Type B pancreatic cell (in vitro differentiated cells): Measurements from ENCODE around the gene CXCL16. TPM values are rescaled to one million over a fixed set of nuclear protein-coding genes. Genes with fewer than 3 reads are reported as not detected.

Experiments used
- DNase-seq: peaks from one replicate; pipeline ENCODE4 v3.0.0; 2021; ENCODE audit warnings: mixed read lengths; ENCODE audit not compliant: unreplicated experiment; ENCODE audit errors: extremely low spot score
- H3K27ac Mint-ChIP-seq: 2 replicates; pipeline ENCODE4 v1.8.0; 2021; ENCODE audit warnings: mild to moderate bottlenecking, mixed read lengths
- H3K27me3 Mint-ChIP-seq: 2 replicates; pipeline ENCODE4 v1.8.0; 2021; ENCODE audit warnings: mixed read lengths
- H3K36me3 Mint-ChIP-seq: 2 replicates; pipeline ENCODE4 v1.8.0; 2021; ENCODE audit warnings: mixed read lengths
- H3K4me1 Mint-ChIP-seq: one replicate; pipeline ENCODE4 v1.8.0; 2021; ENCODE audit warnings: mixed read lengths; ENCODE audit not compliant: unreplicated experiment
- H3K4me3 Mint-ChIP-seq: 2 replicates; pipeline ENCODE4 v1.8.0; 2021; ENCODE audit warnings: mild to moderate bottlenecking, mixed read lengths
- H3K9me3 Mint-ChIP-seq: 2 replicates; pipeline ENCODE4 v1.8.0; 2021; ENCODE audit warnings: mixed read lengths
- CTCF ChIP-seq: fragments of 200-600 bp; sonication (generic); conservative IDR thresholded peaks from 2 replicates; pipeline ENCODE4 v1.5.0; 2021; ENCODE audit warnings: antibody characterized with exemption, mild to moderate bottlenecking
- total RNA-seq: library from RNA; stranded (reverse); gene quantifications from 2 replicates; pipeline ENCODE4 v1.2.1, GENCODE V29; 2021; ENCODE audit warnings: low replicate concordance

CXCL16 gene
- total RNA-seq, 1 donor from 2014 or later, result 15.2 TPM

DNA sequence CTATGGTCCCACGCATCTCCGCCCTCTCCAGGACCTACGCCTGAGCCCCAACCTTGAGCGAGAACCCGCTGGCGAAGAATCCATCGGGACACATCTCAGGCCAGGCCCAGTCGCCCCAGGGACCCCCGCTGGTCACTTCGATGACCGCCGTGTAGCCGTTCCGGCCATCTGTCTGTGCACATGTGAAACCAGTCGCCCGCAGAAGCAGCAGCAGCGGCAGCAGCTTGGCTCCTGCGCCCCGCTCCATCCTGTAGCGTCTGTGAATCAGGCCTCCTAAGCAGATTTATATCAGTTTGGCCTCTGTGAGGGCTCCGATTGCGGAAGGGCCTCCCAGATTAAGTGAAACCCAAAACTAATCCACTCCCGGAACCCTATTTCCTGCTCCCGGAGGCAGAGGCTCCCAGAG, 46.4 kb upstream of the CXCL16 start, which contains the start of gene VMO1:
Gene VMO1, minus strand, starts transcription at position 259 of the 406 bp plus-strand sequence. Its CDS starts 12 bp downstream, at position 247.
- peak within 1 kb of the TSS; percentile 65 for H3K4me3 Mint-ChIP-seq
- no peaks in the 10 kb centered on the region for H3K36me3 Mint-ChIP-seq
- no peak for DNase-seq
- no peak for TF ChIP-seq CTCF
- peak within 1 kb of the TSS; percentile 72 for H3K27ac Mint-ChIP-seq
- peaks cover 14% of the 10 kb centered on the region for H3K4me1 Mint-ChIP-seq
- no peaks in the 10 kb centered on the region for H3K9me3 Mint-ChIP-seq
- peaks cover 19% of the 10 kb centered on the region for H3K27me3 Mint-ChIP-seq

DNA sequence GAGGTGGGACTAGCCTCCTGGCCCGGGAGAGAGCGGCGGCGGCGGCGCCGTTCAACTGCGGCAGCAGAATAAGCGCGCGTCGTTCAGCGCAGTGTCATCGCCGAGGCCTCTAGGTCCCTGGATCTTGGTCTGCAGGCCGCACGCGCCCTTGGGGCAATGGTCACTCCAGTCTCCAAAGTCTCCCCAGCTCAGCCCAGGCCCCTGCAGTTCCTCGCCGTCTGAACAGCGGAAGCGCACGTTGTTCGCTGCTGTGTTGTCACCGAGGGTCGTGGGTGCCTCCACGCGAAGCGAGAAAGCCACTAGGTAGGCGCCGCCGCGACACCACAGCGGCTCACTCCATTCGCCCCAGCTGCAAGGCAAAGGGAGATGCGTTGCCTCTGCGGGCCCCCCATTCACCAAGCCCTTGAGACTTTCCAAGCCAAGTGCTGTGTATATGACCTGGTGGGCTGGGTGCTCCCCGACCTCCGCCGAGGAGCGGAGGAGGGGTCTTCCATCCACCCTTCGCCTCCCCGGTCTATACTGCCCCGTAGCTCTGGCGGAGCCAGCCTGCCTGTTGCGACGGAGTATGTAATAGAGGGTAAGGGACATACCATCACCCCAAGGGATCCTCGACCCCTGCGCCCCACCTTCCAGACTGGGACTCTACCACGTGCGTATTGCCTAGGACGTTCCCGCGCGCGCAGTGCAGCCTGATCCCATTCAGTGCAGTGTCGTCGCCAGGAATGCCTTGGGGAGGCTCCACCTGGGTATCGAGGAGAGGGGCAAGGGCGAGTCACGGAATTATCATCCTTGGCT, 45.8 kb upstream of the CXCL16 start:
- no peaks in the 10 kb centered on the region for H3K9me3 Mint-ChIP-seq
- TF ChIP-seq CTCF, result no peak
- H3K4me3 Mint-ChIP-seq, result no peak overlapping the region
- no peak overlapping the region for H3K27ac Mint-ChIP-seq
- no peak for DNase-seq
- H3K4me1 Mint-ChIP-seq, result peaks cover 14% of the 10 kb centered on the region
- H3K27me3 Mint-ChIP-seq, result peaks cover 18% of the 10 kb centered on the region
- H3K36me3 Mint-ChIP-seq, result no peaks in the 10 kb centered on the region

- no peak overlapping the region for H3K4me3 Mint-ChIP-seq
- H3K9me3 Mint-ChIP-seq, result no peaks in the 10 kb centered on the region
- peaks cover 5% of the 10 kb centered on the region for H3K4me1 Mint-ChIP-seq
- no peaks in the 10 kb centered on the region for H3K36me3 Mint-ChIP-seq
- peaks cover 30% of the 10 kb centered on the region for H3K27me3 Mint-ChIP-seq
- no peak for TF ChIP-seq CTCF
- no peak for DNase-seq
- no peak overlapping the region for H3K27ac Mint-ChIP-seq
Observed at GRCh38 chr17:4782652-4783051, 42.9 kb upstream of the CXCL16 start.

DNA sequence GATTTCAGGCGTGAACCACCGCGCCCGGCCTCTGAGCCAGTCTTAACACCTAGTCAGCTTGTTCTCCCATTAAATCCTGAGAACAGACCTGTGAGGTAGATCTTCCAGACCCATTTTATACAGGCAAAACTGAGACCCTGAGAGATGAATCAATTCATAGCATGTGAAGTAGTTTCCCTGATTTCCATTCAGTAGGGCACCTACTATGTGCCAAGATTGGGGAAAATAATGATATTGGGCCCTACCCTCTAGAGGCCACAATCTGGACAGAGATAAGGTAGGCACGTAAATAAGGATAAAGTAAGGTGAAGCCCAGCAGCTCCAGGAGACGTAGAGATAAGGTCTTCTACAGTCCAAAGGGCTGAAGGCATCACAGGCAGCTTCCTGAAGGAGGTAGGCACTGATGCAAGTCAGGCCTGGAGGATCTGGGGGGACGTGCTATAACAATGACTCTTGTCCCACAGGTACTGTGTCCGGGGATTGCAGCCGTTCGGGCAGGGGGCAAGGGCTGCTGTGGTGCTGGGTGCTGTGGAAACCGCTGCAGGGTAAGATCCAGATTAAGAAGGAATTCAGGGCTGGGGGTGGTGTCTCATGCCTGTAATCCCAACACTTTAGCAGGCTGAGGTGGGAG, 40.7 kb upstream of the CXCL16 start:
- Mint-ChIP-seq H3K9me3 (no peaks in the 10 kb centered on the region), H3K27ac (peak overlapping the region; percentile 46), H3K4me1 (no peaks in the 10 kb centered on the region), H3K36me3 (no peaks in the 10 kb centered on the region), H3K4me3 (no peak overlapping the region), H3K27me3 (peaks cover 25% of the 10 kb centered on the region)
- no peak for TF ChIP-seq CTCF
- DNase-seq, result no peak

DNA sequence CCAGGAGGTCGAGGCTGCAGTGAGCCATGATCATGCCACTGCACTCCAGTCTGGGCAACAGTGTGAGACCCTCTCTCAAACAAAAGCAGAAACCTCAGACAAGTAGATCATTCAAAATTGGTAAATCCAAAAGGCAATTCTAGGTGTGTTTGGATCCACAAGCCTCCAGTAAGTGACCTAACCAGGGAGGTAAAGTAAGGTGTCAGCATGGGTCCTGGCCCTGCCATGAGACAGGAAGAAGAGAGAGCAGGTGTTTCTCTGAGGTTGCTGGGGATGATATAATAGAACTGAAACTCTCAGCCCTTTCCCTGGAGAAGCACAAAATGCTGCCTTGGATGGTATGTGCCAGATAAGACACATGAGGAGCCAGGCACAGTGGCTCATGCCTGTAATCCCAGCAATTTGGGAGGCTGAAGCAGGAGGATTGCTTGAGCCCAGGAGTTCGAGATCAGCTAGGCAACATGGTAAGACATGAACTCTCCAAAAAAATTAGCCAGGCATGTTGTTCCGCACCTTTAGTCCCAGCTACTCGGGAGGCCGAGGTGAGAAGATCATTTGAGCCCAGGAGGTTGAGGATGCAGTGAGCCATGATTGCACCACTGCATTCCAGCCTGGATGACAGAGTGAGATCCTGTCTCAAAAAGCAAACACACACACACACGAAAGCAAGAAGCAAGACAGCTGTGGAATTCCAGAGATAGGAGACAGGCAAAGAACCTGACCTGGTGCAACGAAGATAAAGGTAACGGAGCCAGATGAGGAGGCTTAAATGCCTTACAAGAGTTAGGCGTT, 38.4 kb upstream of the CXCL16 start:
- no peak overlapping the region for H3K4me3 Mint-ChIP-seq
- H3K4me1 Mint-ChIP-seq, result no peaks in the 10 kb centered on the region
- DNase-seq, result no peak
- H3K27me3 Mint-ChIP-seq, result peaks cover 35% of the 10 kb centered on the region
- H3K27ac Mint-ChIP-seq, result no peak overlapping the region
- H3K36me3 Mint-ChIP-seq, result no peaks in the 10 kb centered on the region
- no peak for TF ChIP-seq CTCF
- no peaks in the 10 kb centered on the region for H3K9me3 Mint-ChIP-seq
